Right lobe of liver (tissue), 4 donors: Measurements from ENCODE around the gene OR11G2.

Source experiments
- CTCF ChIP-seq, 4 donors: fragments of 200-600 bp in 3 of 4; fragments of 450-650 bp in 1 of 4; IDR thresholded peaks; one replicate each; pipeline versions ENCODE4 v1.5.1 to v1.8.0; 2016 to 2022; ENCODE audit warnings: antibody characterized with exemption in 4 of 4, mild to moderate bottlenecking in 2 of 4
- POLR2A ChIP-seq: fragments of 450-650 bp; IDR thresholded peaks from one replicate; pipeline ENCODE4 v1.6.1; 2017; ENCODE audit warnings: antibody characterized with exemption, mild to moderate bottlenecking
- donor health status: DM: no; HTN: no; CAD: no.
- donor health status: DM: no; HTN: no; CAD: no.
- donor health status: DM: no; HTN: yes; CAD: no.

- TF ChIP-seq CTCF (IDR thresholded peaks at IDR 0.05) (no peak), POLR2A (no peak)
These were observed 700 bp downstream of the OR11G2 start for GRCh38 chr14:20191396-20191795.
